ENCODE measurements around the gene GEMIN2.

Gene GEMIN2

GRCh38 chr14:39083127-39083526, 31.0 kb upstream of the GEMIN2 start:
- Histone ChIP-seq H3K4ac (ENCODE audit: low read depth, low read length) (no peak overlapping the region), H4K8ac (ENCODE audit: low read depth, low read length) (no peak overlapping the region), H3K79me2 (ENCODE audit: control insufficient read depth, insufficient read depth, low read length) (no peaks in the 10 kb centered on the region), H2BK120ac (ENCODE audit: low read depth, low read length) (no peak overlapping the region), H3K36me3 (ENCODE audit: control insufficient read depth, insufficient read depth, low read length) (peaks cover 5% of the 10 kb centered on the region), H3K4me2 (ENCODE audit: low read length) (no peak overlapping the region), H3K56ac (ENCODE audit: low read length) (no peak overlapping the region), H2BK15ac (replicated peaks; ENCODE audit: low read depth) (no peak overlapping the region), H3K4me3 (ENCODE audit: low read length) (no peak overlapping the region), H2AK5ac (ENCODE audit: low read length) (no peak overlapping the region), H3K4me1 (ENCODE audit: control insufficient read depth, low read depth, low read length) (no peaks in the 10 kb centered on the region), H3K9ac (ENCODE audit: low read length) (no peak overlapping the region), H2BK5ac (ENCODE audit: low read length) (no peak overlapping the region), H3K23ac (ENCODE audit: low read length) (no peak overlapping the region), H3K18ac (ENCODE audit: low read length) (no peak overlapping the region), H4K5ac (ENCODE audit: low read length) (no peak overlapping the region), H3K27me3 (ENCODE audit: insufficient read depth, low read length, poor library complexity) (no peaks in the 10 kb centered on the region), H3K79me1 (ENCODE audit: low read length) (no peaks in the 10 kb centered on the region), H3K27ac (ENCODE audit: low read depth, low read length) (no peak overlapping the region)
- DNase-seq = peak; percentile 59
- no CpG with 5 or more reads among the region's 5 CpGs for WGBS (ENCODE audit: extremely low coverage, insufficient coverage, low lambda C conversion rate)

DNA sequence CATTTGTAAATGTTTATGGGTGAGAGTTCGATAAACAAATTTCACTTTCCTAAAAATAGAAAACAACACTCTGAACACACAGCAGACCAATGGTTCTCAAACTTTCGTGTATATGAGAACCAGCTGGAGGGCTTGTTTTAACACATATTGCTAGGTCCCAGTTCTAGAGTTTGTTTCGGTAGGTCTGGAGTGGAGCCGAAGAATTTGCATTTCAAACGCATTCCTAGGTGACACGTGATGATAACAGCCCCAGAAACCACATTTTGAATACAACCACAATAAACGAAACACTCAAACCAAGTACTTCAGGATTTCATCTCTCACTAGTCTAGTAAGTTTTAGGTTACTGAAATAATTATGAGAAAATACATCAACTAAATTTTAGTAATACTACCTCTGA, 28.2 kb upstream of the GEMIN2 start:
- no peak overlapping the region for H2BK5ac ChIP-seq (ENCODE audit: low read length)
- no peak overlapping the region for H3K4ac ChIP-seq (ENCODE audit: low read depth, low read length)
- peaks cover 9% of the 10 kb centered on the region for H3K36me3 ChIP-seq (ENCODE audit: control insufficient read depth, insufficient read depth, low read length)
- H2AK5ac ChIP-seq (ENCODE audit: low read length) = no peak overlapping the region
- no CpG with 5 or more reads among the region's 7 CpGs for WGBS (ENCODE audit: extremely low coverage, insufficient coverage, low lambda C conversion rate)
- no peaks in the 10 kb centered on the region for H3K4me1 ChIP-seq (ENCODE audit: control insufficient read depth, low read depth, low read length)
- no peak overlapping the region for H2BK120ac ChIP-seq (ENCODE audit: low read depth, low read length)
- no peak overlapping the region for H2BK15ac ChIP-seq (replicated peaks; ENCODE audit: low read depth)
- H3K27me3 ChIP-seq (ENCODE audit: insufficient read depth, low read length, poor library complexity) = no peaks in the 10 kb centered on the region
- H4K5ac ChIP-seq (ENCODE audit: low read length) = no peak overlapping the region
- no peak overlapping the region for H3K9ac ChIP-seq (ENCODE audit: low read length)
- no peak overlapping the region for H3K4me3 ChIP-seq (ENCODE audit: low read length)
- no peak overlapping the region for H3K27ac ChIP-seq (ENCODE audit: low read depth, low read length)
- no peak overlapping the region for H3K18ac ChIP-seq (ENCODE audit: low read length)
- no peak overlapping the region for H3K56ac ChIP-seq (ENCODE audit: low read length)
- H3K79me1 ChIP-seq (ENCODE audit: low read length) = peaks cover 2% of the 10 kb centered on the region
- no peaks in the 10 kb centered on the region for H3K79me2 ChIP-seq (ENCODE audit: control insufficient read depth, insufficient read depth, low read length)
- DNase-seq = peak; percentile 67
- H3K4me2 ChIP-seq (ENCODE audit: low read length) = no peak overlapping the region
- H3K23ac ChIP-seq (ENCODE audit: low read length) = no peak overlapping the region
- H4K8ac ChIP-seq (ENCODE audit: low read depth, low read length) = no peak overlapping the region

DNA sequence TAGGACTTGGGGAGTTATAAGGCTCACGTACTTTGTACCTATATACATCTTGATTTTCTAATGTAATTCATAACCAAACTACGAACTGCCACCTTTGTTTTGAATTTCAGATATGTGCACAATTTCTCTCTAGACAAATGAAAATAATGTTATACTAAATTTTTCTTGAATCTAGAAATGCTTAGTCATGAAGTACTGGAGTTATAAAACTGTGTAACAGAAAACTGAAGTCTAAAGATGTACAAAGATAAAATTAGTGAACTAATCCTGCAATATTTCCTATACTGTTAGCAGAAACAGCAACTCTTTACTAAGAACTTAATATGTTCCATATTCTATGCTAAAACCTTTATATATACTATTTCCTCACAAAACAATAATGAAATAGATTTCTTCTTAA, 26.6 kb upstream of the GEMIN2 start:
- peaks cover 2% of the 10 kb centered on the region for H3K79me1 ChIP-seq (ENCODE audit: low read length)
- no peak overlapping the region for H3K4ac ChIP-seq (ENCODE audit: low read depth, low read length)
- H3K18ac ChIP-seq (ENCODE audit: low read length) = no peak overlapping the region
- no peak overlapping the region for H3K4me3 ChIP-seq (ENCODE audit: low read length)
- no CpG with 5 or more reads among the region's 2 CpGs for whole genome bisulfite sequencing (ENCODE audit: extremely low coverage, insufficient coverage, low lambda C conversion rate)
- H2BK15ac ChIP-seq (replicated peaks; ENCODE audit: low read depth) = no peak overlapping the region
- DNase-seq = no peak
- H3K4me1 ChIP-seq (ENCODE audit: control insufficient read depth, low read depth, low read length) = no peaks in the 10 kb centered on the region
- no peak overlapping the region for H2BK120ac ChIP-seq (ENCODE audit: low read depth, low read length)
- H3K9ac ChIP-seq (ENCODE audit: low read length) = no peak overlapping the region
- no peak overlapping the region for H4K8ac ChIP-seq (ENCODE audit: low read depth, low read length)
- H3K79me2 ChIP-seq (ENCODE audit: control insufficient read depth, insufficient read depth, low read length) = no peaks in the 10 kb centered on the region
- H3K23ac ChIP-seq (ENCODE audit: low read length) = no peak overlapping the region
- no peak overlapping the region for H4K5ac ChIP-seq (ENCODE audit: low read length)
- no peak overlapping the region for H3K27ac ChIP-seq (ENCODE audit: low read depth, low read length)
- no peak overlapping the region for H3K56ac ChIP-seq (ENCODE audit: low read length)
- H3K36me3 ChIP-seq (ENCODE audit: control insufficient read depth, insufficient read depth, low read length) = peaks cover 10% of the 10 kb centered on the region
- no peak overlapping the region for H2AK5ac ChIP-seq (ENCODE audit: low read length)
- no peak overlapping the region for H3K4me2 ChIP-seq (ENCODE audit: low read length)
- H2BK5ac ChIP-seq (ENCODE audit: low read length) = no peak overlapping the region
- H3K27me3 ChIP-seq (ENCODE audit: insufficient read depth, low read length, poor library complexity) = no peaks in the 10 kb centered on the region

DNA sequence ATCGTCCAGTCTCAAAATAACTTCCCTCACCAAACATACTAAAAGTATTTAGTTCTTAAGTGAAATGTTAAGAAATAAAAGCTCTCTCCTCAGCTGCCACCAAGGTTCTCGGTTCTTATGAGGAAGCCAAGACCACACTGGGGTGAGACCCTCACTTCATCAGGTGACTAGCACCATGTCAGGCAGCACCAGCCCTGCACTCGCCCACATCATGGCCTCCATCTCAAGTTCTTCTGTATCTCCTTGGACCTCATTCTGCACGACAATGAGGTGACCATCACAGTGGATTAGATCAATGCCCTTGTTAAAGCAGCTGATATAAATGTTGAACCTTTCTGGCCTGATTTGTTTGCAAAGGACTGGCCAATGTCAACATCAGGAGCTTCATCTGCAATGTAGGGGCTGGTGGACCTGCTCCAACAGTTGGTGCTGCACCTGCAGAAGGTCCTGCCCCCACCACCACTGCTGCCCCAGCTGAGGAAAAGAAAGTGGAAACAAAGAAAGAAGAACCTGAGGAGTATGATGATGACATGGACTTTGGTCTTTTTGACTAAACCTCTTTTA, 23.5 kb upstream of the GEMIN2 start:
- no peak for DNase-seq
- Histone ChIP-seq H3K56ac (ENCODE audit: low read length) (no peak overlapping the region), H3K27ac (ENCODE audit: low read depth, low read length) (no peak overlapping the region), H3K4me2 (ENCODE audit: low read length) (no peak overlapping the region), H3K4ac (ENCODE audit: low read depth, low read length) (no peak overlapping the region), H3K79me2 (ENCODE audit: control insufficient read depth, insufficient read depth, low read length) (no peaks in the 10 kb centered on the region), H3K9ac (ENCODE audit: low read length) (no peak overlapping the region), H3K4me1 (ENCODE audit: control insufficient read depth, low read depth, low read length) (no peaks in the 10 kb centered on the region), H2BK15ac (replicated peaks; ENCODE audit: low read depth) (no peak overlapping the region), H2AK5ac (ENCODE audit: low read length) (no peak overlapping the region), H4K5ac (ENCODE audit: low read length) (no peak overlapping the region), H3K18ac (ENCODE audit: low read length) (no peak overlapping the region), H3K36me3 (ENCODE audit: control insufficient read depth, insufficient read depth, low read length) (peaks cover 8% of the 10 kb centered on the region), H4K8ac (ENCODE audit: low read depth, low read length) (no peak overlapping the region), H2BK120ac (ENCODE audit: low read depth, low read length) (no peak overlapping the region), H3K4me3 (ENCODE audit: low read length) (no peak overlapping the region), H2BK5ac (ENCODE audit: low read length) (no peak overlapping the region), H3K27me3 (ENCODE audit: insufficient read depth, low read length, poor library complexity) (no peaks in the 10 kb centered on the region), H3K23ac (ENCODE audit: low read length) (no peak overlapping the region), H3K79me1 (ENCODE audit: low read length) (peaks cover 4% of the 10 kb centered on the region)
- WGBS (ENCODE audit: extremely low coverage, insufficient coverage, low lambda C conversion rate) = 100% methylated on average over 1 of the region's 4 CpGs

DNA sequence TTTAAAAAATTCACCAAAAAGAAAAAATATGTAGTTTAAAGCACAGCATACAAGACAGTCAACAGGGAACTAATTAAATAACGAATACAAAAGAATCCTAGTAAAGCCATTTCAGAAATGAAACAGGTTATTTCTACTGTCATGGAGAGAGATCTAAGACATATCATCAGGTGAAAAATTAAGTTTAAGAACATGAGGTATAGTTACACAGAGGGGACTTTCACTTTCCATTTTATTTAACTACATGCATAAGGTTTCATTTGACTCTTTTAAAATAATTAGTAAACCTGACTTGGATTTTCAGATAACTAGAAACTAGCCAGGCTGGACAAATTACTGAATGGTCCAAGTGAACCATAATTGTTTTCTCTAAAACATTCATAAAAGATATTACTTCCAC, 22.4 kb upstream of the GEMIN2 start:
- H3K27ac ChIP-seq (ENCODE audit: low read depth, low read length) = no peak overlapping the region
- H3K36me3 ChIP-seq (ENCODE audit: control insufficient read depth, insufficient read depth, low read length) = peaks cover 8% of the 10 kb centered on the region
- no peaks in the 10 kb centered on the region for H3K4me1 ChIP-seq (ENCODE audit: control insufficient read depth, low read depth, low read length)
- H2BK15ac ChIP-seq (replicated peaks; ENCODE audit: low read depth) = no peak overlapping the region
- H3K23ac ChIP-seq (ENCODE audit: low read length) = no peak overlapping the region
- H2AK5ac ChIP-seq (ENCODE audit: low read length) = no peak overlapping the region
- no peak overlapping the region for H2BK120ac ChIP-seq (ENCODE audit: low read depth, low read length)
- no peak for DNase-seq
- H3K4me3 ChIP-seq (ENCODE audit: low read length) = no peak overlapping the region
- WGBS (ENCODE audit: extremely low coverage, insufficient coverage, low lambda C conversion rate) = no CpG with 5 or more reads among the region's 1 CpG
- H3K27me3 ChIP-seq (ENCODE audit: insufficient read depth, low read length, poor library complexity) = no peaks in the 10 kb centered on the region
- H4K8ac ChIP-seq (ENCODE audit: low read depth, low read length) = no peak overlapping the region
- no peak overlapping the region for H4K5ac ChIP-seq (ENCODE audit: low read length)
- no peak overlapping the region for H3K56ac ChIP-seq (ENCODE audit: low read length)
- H3K4ac ChIP-seq (ENCODE audit: low read depth, low read length) = no peak overlapping the region
- H3K79me2 ChIP-seq (ENCODE audit: control insufficient read depth, insufficient read depth, low read length) = no peaks in the 10 kb centered on the region
- H2BK5ac ChIP-seq (ENCODE audit: low read length) = no peak overlapping the region
- peaks cover 6% of the 10 kb centered on the region for H3K79me1 ChIP-seq (ENCODE audit: low read length)
- no peak overlapping the region for H3K9ac ChIP-seq (ENCODE audit: low read length)
- no peak overlapping the region for H3K18ac ChIP-seq (ENCODE audit: low read length)
- no peak overlapping the region for H3K4me2 ChIP-seq (ENCODE audit: low read length)

DNA sequence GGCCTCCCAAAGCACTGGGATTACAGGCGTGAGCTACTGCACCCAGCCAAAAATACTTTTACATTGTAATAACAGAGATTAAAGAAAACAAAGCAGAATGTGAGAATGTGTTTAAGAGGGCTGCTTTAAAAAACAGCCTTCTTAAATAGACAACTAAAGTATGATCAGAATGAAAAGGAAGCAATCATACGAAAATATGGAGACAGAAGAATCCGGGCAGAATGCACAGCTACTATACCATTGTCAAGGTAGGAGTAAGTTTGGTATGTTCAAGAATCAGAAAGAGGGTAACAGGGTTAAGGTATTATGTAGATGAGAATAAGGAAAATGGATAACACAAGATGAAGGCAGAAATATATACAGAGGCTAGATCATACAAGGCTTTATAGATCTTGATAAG, 19.6 kb upstream of the GEMIN2 start:
- H3K79me1 ChIP-seq (ENCODE audit: low read length) = peaks cover 9% of the 10 kb centered on the region
- peaks cover 8% of the 10 kb centered on the region for H3K36me3 ChIP-seq (ENCODE audit: control insufficient read depth, insufficient read depth, low read length)
- no peak overlapping the region for H3K18ac ChIP-seq (ENCODE audit: low read length)
- H2BK5ac ChIP-seq (ENCODE audit: low read length) = no peak overlapping the region
- no peak overlapping the region for H3K4ac ChIP-seq (ENCODE audit: low read depth, low read length)
- H4K8ac ChIP-seq (ENCODE audit: low read depth, low read length) = no peak overlapping the region
- no peak overlapping the region for H2AK5ac ChIP-seq (ENCODE audit: low read length)
- H2BK120ac ChIP-seq (ENCODE audit: low read depth, low read length) = no peak overlapping the region
- DNase-seq = no peak
- H4K5ac ChIP-seq (ENCODE audit: low read length) = no peak overlapping the region
- H3K27me3 ChIP-seq (ENCODE audit: insufficient read depth, low read length, poor library complexity) = no peaks in the 10 kb centered on the region
- H3K4me3 ChIP-seq (ENCODE audit: low read length) = no peak overlapping the region
- no peak overlapping the region for H2BK15ac ChIP-seq (replicated peaks; ENCODE audit: low read depth)
- no CpG with 5 or more reads among the region's 3 CpGs for WGBS (ENCODE audit: extremely low coverage, insufficient coverage, low lambda C conversion rate)
- H3K4me2 ChIP-seq (ENCODE audit: low read length) = no peak overlapping the region
- H3K23ac ChIP-seq (ENCODE audit: low read length) = no peak overlapping the region
- H3K56ac ChIP-seq (ENCODE audit: low read length) = no peak overlapping the region
- H3K79me2 ChIP-seq (ENCODE audit: control insufficient read depth, insufficient read depth, low read length) = peaks cover 4% of the 10 kb centered on the region
- H3K27ac ChIP-seq (ENCODE audit: low read depth, low read length) = no peak overlapping the region
- H3K4me1 ChIP-seq (ENCODE audit: control insufficient read depth, low read depth, low read length) = no peaks in the 10 kb centered on the region
- H3K9ac ChIP-seq (ENCODE audit: low read length) = no peak overlapping the region
